Motor neuron (in vitro differentiated cells): Measurements from ENCODE around the gene CHTOP. TPM values are rescaled to one million over a fixed set of nuclear protein-coding genes. Genes with fewer than 3 reads are reported as not detected.

Experiments used
- ATAC-seq, 8 experiments: fragments of 200-7000 bp; cut with Tn5 transposase; replicated peaks in 6 of 8; 2 replicates each; pipeline ENCODE4 v1.8.0; 2021; ENCODE audit warnings: mild to moderate bottlenecking in 8 of 8, moderate library complexity in 8 of 8
- H3K27ac ChIP-seq, 2 donors: fragments of 250-450 bp; sonication (Bioruptor Pico); 2 replicates each; pipeline ENCODE4 v1.9.0; 2021; ENCODE audit warnings: antibody characterized with exemption in 2 of 2, mild to moderate bottlenecking in 2 of 2, moderate library complexity in 1 of 2
- H3K4me1 ChIP-seq, 2 donors: fragments of 250-450 bp; sonication (Bioruptor Pico); replicated peaks in 1 of 2; 2 replicates each; pipeline ENCODE4 v1.6.1; 2021; ENCODE audit warnings: antibody characterized with exemption in 2 of 2, mild to moderate bottlenecking in 2 of 2, moderate library complexity in 1 of 2
- H3K4me3 ChIP-seq, 5 donors: fragments of 250-450 bp; sonication (Bioruptor Pico); 2 replicates each; pipeline ENCODE4 v1.9.0; 2021; ENCODE audit warnings: antibody characterized with exemption in 5 of 5, mild to moderate bottlenecking in 5 of 5, moderate library complexity in 4 of 5
- WGBS, 10 experiments: fragments of 450-650 bp; shearing (Covaris generic); methylation state at CpG; one replicate each; pipeline ENCODE4 v1.0.0; 2022; 5-methylcytosine and 5-hydroxymethylcytosine counted together
- in situ Hi-C, 9 experiments: fragments of 400-800 bp; cut with MboI; loops; one replicate each; pipeline ENCODE4 v1.15.0; 2021; ENCODE audit warnings: low sequenced_read_pairs in 9 of 9, low pct_unique_long_range_greater_than_20kb in 2 of 9; ENCODE audit not compliant: unreplicated experiment in 9 of 9
- total RNA-seq, 8 experiments: library from RNA; unstranded; fragments of 300-600 nt; gene quantifications; 2 replicates each; pipeline versions ENCODE4 v1.2.3 to v1.2.4, GENCODE V29; 2022

Gene CHTOP
- total RNA-seq, 8 experiments from 2014 or later: 29.9 to 136 (median 99.2) TPM

DNA sequence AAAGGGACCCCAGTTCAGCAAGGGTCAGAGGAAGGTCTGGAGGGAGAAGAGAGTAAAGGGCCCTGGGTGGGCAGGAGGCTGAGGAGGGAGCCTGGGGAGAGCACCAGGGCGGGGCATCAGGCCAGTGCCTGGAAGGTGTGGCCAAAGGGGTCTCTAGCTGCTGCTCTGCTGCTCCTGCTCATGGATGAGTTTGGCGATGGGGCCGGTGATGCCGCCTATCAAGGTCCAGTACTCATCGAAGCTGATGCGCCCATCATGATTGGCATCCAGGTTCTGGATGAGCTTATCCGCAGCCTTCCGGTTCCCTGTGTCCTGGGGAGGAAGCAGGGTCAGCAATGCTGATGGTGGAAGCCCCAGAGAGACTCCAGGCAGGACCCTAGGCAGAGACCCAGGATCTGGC is 26.5 kb upstream of the CHTOP start:
- no peak for ATAC-seq
- H3K4me3 ChIP-seq: no peak overlapping the region

DNA sequence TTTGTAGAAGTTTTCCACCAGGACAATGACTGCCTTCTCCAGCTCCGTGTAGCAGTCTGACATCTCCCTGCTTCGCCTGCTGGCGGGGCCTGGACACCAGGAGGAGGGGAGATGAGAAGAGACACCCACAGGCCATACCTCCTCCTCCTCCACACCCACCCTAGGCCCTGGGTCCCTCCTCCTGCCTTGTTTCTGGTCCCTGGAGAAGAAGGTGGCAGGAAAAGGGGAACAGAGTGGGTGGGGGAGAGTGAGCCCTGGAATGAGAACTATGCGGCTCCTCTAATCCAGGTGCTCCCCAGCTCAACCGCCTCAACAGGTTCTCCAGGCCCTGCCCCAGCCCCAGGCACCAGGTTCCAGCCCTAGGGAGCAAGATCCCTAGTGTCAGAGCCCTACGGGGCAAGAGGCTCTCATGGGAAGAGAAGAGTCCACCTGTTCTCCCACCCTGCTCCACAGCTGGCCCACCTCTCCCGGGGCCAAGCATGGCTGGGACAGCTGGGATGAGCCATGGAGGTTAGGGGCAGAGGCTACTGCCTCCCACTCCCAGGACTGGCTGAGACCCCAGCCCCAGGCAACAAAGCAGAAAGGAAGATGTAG is 25.7 kb upstream of the CHTOP start:
- Histone ChIP-seq H3K4me1 (peaks cover 18 to 42% of the 10 kb centered on the region in 2 donors), H3K4me3 (no peak overlapping the region), H3K27ac (no peak overlapping the region)
- 83 to 100% (median 97%) methylated on average over 1 to 7 of the region's 7 CpGs; no CpG with 5 or more reads in 4 of the 10 experiments for WGBS, 10 experiments
- in situ Hi-C loops: no loop called here
- no peak for ATAC-seq

More for the DNA sequence above, 26.5 kb upstream of the CHTOP start:
- WGBS, 10 experiments: 95 to 100% (median 100%) methylated on average over 1 to 8 of the region's 8 CpGs; no CpG with 5 or more reads in 5 of the 10 experiments
- Histone ChIP-seq H3K27ac (no peak overlapping the region), H3K4me1 (peaks cover 13 to 34% of the 10 kb centered on the region in 2 donors)
- in situ Hi-C loops: no loop called here

DNA sequence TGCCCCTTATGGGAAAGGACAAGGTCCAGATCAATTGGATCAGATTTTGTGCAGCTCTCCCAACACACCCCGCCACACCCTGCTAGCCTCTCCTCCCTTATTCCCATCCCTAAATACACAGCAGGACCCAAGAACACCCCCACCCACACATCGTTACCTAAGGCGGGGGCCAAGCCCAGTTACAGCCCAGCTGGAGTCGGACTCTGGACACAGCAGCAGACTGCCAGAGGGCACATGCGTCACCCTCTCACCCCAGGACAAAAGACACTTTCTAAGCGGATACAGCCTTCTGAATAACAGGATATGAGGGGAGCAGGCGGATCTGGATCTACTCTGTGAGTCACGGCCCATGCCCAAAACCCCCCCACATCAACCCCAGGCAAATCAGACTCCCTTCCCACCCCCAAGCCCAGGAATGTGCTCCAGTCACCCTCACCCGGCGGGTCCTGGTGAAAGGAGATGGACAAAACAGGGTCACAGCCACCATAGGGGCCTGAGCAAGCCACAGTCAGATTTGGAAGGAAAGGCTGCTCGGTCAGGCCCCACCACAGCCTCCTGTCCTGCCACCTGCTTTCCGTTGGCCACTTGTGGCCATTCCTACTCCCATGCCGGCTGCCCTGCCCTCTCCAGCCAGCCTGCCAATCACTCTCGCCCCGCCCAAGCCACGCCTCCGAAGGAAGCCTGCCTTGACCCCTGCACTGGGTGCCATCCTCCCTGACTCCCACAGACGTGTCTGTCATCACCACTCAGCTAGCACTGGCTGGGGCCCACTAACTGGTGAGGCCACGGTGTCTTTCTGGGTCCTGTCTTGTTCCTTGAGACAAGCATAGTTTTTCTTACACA is 24.9 kb upstream of the CHTOP start:
- no peak overlapping the region for H3K27ac ChIP-seq
- ATAC-seq: peak; percentile 57 to 85 (median 73)
- in situ Hi-C loops: no loop called here
- no peak overlapping the region for H3K4me3 ChIP-seq
- 0 to 55% (median 21%) methylated on average over 1 to 8 of the region's 19 CpGs; no CpG with 5 or more reads in 4 of the 10 experiments for WGBS, 10 experiments
- peaks cover 18 to 42% of the 10 kb centered on the region in 2 donors for H3K4me1 ChIP-seq

DNA sequence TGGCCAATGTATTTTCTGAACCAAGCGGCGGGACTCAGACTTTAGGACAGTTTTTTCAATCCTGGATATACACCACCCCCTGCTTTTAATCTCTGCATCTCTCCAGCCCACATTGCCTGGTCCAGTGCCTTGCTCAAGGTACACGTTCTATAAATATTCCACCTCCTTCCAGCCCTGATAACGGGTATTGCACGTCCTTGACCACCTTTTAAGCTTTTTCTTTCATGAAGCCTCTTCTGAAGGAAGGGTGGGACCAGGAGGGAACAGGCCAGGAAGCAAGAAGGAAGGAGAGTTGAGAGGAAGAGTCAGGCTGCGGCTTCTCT is 24.3 kb upstream of the CHTOP start:
- Histone ChIP-seq H3K27ac (no peak overlapping the region), H3K4me1 (peaks cover 18 to 42% of the 10 kb centered on the region in 2 donors), H3K4me3 (no peak overlapping the region)
- in situ Hi-C loops: no loop called here
- WGBS, 10 experiments: 41 to 100% (median 87%) methylated on average over 2 to 6 of the region's 6 CpGs; no CpG with 5 or more reads in 1 of the 10 experiments
- no peak for ATAC-seq

DNA sequence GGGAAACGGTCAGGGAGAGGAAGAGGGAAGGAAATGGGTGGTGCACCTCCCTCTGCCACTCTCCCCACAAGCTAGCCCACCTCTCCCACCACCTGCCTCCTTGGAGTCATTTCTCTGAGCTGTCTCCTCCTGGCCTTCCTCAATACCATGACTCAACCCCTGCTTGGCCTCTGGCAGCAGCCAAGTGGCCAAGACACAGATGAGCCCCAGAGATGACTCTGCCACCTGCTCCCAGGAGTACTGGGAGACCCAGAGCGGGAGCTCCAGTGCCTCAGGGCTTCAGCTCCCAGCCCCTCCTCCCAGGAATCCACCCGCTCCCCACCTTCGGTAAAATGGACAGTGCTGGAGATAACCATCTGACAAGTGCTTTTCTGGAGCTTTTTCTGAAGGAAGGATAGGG is 23.5 kb upstream of the CHTOP start:
- Histone ChIP-seq H3K4me3 (no peak overlapping the region), H3K27ac (no peak overlapping the region), H3K4me1 (peaks cover 18 to 42% of the 10 kb centered on the region in 2 donors)
- in situ Hi-C loops: no loop called here
- WGBS, 10 experiments: 20 to 87% (median 50%) methylated on average over 1 to 3 of the region's 4 CpGs; no CpG with 5 or more reads in 3 of the 10 experiments
- no peak for ATAC-seq

DNA sequence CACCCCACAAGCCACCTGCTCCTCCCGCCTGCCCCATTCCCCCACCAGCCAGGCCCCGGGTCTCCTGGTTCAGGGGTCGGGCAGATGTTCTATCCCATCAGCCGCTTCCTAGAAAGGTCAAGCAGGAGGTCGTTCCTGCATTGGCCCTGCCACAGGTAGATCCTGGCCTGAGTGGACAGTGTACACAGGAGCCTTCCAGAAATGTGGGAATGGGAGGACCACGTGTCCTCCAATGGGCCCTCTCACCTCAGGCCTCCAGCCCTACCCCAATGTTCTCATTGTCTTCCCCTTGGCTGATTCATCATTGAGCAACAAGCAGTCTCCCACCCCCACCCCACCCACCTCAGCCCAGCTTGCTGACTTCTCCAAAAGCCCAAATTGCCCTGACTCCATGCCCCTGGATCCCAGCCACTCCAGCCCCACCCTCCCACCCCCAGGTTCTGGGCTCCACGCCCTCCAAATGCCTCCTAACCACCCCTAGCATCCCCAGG is 23.0 kb upstream of the CHTOP start:
- H3K27ac ChIP-seq: no peak overlapping the region
- WGBS, 10 experiments: 86% methylated on average over 1 of the region's 7 CpGs; no CpG with 5 or more reads in 9 of the 10 experiments
- no peak for ATAC-seq
- peaks cover 18 to 42% of the 10 kb centered on the region in 2 donors for H3K4me1 ChIP-seq
- in situ Hi-C loops: no loop called here
- no peak overlapping the region for H3K4me3 ChIP-seq

DNA sequence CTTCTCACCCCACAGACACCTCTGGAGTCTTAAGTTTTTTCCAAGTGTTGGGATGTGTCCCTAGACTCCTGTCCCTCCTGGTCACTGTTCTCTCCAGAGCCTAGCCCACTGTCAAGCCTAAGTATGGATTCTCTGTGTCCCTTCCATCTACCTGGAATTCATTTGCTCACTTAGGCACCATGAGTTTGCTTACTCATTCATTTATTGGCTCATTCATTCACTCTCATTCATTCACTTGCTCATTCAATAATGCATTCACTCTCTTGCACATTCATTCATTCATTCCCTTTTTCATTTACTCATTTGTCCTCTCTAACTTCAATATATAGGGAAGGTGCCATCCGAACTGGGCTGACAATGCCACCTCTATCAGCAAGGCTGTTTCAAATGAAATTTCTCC is 22.5 kb upstream of the CHTOP start:
- ATAC-seq: no peak
- in situ Hi-C loops: no loop called here
- peaks cover 18 to 42% of the 10 kb centered on the region in 2 donors for H3K4me1 ChIP-seq
- H3K27ac ChIP-seq: no peak overlapping the region
- no peak overlapping the region for H3K4me3 ChIP-seq
- 29 to 100% (median 100%) methylated on average over 1 of the region's 1 CpG; no CpG with 5 or more reads in 2 of the 10 experiments for WGBS, 10 experiments

DNA sequence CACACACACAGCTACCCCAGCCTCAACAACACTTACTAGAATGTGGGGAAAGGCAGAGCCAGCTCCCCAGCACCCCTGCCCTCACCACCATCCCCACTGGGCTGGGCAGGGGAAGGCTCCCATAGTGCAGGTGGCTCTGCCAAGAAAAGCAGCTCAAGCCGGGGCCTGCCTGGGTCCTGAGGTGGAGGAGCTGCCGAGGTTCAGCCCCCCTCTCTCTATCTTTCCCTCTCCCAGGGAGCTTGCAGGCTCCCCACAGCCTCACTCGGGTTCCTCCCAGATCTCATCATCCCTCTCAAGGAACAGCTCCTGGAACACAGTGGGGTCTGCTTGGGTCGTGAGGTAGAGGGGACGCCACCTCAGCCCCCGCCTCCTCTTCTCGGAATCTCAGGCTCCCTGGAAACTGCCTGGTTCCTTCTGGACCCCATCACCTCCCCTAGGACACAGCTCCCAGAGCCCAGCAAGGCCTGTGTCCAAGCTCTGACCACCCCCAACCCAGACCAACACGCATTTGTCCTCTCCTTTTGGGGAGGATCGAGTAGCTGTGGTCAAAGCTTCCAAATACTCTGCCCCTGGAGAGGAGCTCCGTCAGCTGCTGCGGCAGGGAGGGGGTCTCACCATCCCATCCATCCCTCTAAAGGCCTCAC is 21.6 kb upstream of the CHTOP start:
- H3K27ac ChIP-seq: no peak overlapping the region
- peak in 6 of 8 experiments; percentile 1 to 30 (median 14) for ATAC-seq
- WGBS, 10 experiments: 0 to 41% (median 31%) methylated on average over 1 to 8 of the region's 11 CpGs; no CpG with 5 or more reads in 6 of the 10 experiments
- H3K4me1 ChIP-seq: peaks cover 18 to 42% of the 10 kb centered on the region in 2 donors
- in situ Hi-C loops: no loop called here
- H3K4me3 ChIP-seq: peak overlapping the region in 1 of 5 donors; percentile 21

DNA sequence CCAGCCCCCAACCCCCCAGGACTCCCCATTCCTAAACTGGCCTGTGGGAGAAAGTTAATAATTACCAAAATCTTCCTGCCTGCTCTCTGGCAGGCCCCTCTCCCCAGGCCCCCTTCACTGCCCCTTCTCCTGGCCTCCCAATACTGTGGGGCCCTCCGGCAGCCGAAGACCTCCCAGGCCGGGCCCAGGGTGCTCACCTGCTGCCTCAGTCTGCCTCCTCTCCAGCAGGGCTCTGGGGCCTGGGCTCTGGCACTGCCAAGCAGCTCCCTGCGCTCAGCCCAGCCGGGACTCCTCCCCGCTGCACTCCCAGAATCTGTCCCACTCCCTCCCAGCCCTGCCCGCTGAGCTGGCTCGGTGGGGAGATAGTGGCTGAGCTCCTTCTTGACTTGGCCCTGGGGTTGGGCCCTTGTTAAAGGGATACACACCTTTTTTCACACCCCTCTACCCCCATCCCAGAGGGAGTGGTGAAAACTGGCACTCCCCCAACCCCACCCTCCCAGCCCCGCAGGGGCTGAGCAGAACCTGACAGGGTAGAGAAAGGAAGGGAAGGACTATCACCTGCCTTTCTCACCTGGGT is 21.0 kb upstream of the CHTOP start, which contains the start of gene S100A16:
TSS of gene S100A16 (minus strand) at position 383 of the 577 bp plus-strand sequence. CDS start 4,986 bp downstream, outside the sequence.
- peak; percentile 13 to 65 (median 57) for ATAC-seq
- peak within 1 kb of the TSS in 2 of 5 donors; percentile 1 to 21 for H3K4me3 ChIP-seq
- WGBS, 10 experiments: 0 to 25% methylated on average over 1 to 3 of the region's 9 CpGs; no CpG with 5 or more reads in 8 of the 10 experiments
- in situ Hi-C loops: no loop called here
- H3K27ac ChIP-seq: no peak within 1 kb of the TSS
- H3K4me1 ChIP-seq: peaks cover 18 to 42% of the 10 kb centered on the region in 2 donors

DNA sequence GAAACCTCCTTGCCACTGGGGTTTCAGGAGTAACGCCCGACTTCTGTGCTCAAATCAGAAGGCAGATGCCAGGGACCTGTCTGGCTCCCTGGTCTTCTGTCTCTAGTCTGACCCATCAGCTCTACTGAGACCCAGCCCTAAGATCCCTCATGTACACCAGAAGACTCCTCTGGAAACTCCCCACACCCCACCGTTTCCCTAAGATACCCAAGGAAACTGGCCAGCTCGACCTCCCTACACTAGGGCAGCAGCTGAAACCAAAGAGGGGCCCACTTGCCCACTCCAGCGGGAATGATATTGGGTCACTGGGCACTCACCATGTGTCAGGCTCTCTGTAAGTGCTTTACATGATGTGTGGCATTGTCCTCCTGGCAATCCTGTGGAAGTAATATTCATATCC is 20.5 kb upstream of the CHTOP start:
- no peak for ATAC-seq
- in situ Hi-C loops: no loop called here
- H3K27ac ChIP-seq: no peak overlapping the region
- WGBS, 10 experiments: 83 to 100% (median 90%) methylated on average over 1 to 4 of the region's 5 CpGs; no CpG with 5 or more reads in 5 of the 10 experiments
- H3K4me1 ChIP-seq: peaks cover 18 to 36% of the 10 kb centered on the region in 2 donors
- no peak overlapping the region for H3K4me3 ChIP-seq

DNA sequence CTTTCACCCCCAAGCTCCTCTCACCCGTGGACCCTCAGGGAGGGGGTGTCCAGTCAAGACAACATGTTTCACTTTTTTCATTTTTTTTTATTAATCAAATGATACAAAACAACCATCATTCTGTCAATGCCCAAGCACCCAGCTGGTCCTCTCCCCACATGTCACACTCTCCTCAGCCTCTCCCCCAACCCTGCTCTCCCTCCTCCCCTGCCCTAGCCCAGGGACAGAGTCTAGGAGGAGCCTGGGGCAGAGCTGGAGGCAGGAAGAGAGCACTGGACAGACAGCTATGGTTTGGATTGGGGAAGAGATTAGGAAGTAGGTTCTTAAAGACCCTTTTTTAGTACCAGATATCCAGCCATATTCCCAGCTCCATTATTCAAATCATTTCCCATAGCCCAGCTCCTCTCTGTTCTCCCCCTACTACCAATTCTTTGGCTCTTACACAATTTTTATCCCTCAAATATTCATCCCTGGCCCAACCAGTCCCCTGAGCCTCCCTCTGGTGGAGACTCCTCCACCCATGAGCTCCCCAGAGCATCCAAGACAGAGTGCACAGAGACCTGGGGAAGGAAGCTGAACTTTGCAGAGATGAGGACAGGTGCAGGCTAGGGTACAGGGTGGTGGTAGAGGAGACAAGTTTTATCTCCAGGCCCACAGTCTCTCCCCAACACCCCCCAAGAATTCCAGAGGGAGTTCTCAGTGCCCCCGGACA is 19.5 kb upstream of the CHTOP start:
- H3K4me1 ChIP-seq: peaks cover 10 to 27% of the 10 kb centered on the region in 2 donors
- ATAC-seq: no peak
- H3K4me3 ChIP-seq: no peak overlapping the region
- WGBS, 10 experiments: 33 to 100% (median 88%) methylated on average over 1 of the region's 2 CpGs; no CpG with 5 or more reads in 7 of the 10 experiments
- in situ Hi-C loops: no loop called here
- H3K27ac ChIP-seq: no peak overlapping the region

DNA sequence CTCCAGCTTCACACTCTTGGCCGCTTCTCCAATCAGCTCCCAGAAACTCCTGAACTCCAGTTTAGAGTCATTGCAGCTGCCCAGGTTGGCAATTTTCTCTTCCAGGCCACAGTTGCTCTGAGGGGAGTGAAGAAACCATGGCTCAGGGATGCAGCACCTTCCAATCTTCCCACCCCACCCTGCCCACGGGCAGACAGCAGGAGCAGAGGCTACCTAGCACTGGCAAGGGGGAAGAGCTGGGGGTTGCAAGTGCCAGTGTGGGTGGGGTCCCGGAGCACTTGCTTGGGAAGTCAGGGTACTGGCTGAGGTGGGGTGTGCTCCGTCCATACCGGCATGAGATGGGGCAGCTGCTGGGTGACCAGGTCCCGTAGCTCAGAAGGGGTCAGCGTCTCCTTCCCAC is 19.0 kb upstream of the CHTOP start:
- Histone ChIP-seq H3K27ac (no peak overlapping the region), H3K4me3 (no peak overlapping the region), H3K4me1 (peaks cover 10 to 23% of the 10 kb centered on the region in 2 donors)
- in situ Hi-C loops: no loop called here
- 90 to 100% (median 100%) methylated on average over 1 to 4 of the region's 7 CpGs; no CpG with 5 or more reads in 7 of the 10 experiments for WGBS, 10 experiments
- ATAC-seq: no peak
